ENCODE measurements around the gene SYVN1. TPM values are rescaled to one million over a fixed set of nuclear protein-coding genes. Genes with fewer than 3 reads are reported as not detected.

Gene SYVN1
- total RNA-seq, 2 donors from 2014 or later = 64.3 to 66.0 TPM

GRCh38 chr11:65136515-65137096 lies 2.3 kb upstream of the SYVN1 start:
- DNase-seq = peak; percentile 65
- peak overlapping the region; percentile 94 for H3K27ac ChIP-seq

GRCh38 chr11:65135633-65136145 lies 1.4 kb upstream of the SYVN1 start:
- peaks cover 10% of the 10 kb centered on the region for H3K36me3 ChIP-seq
- H3K9ac ChIP-seq (ENCODE audit: low read depth in 2 of 2, low read length in 2 of 2) = peak overlapping the region; percentile 96 to 98
- peak overlapping the region; percentile 86 for H3K4me3 ChIP-seq
- no peaks in the 10 kb centered on the region for H3K9me3 ChIP-seq
- H3K27me3 ChIP-seq = no peaks in the 10 kb centered on the region
- intact Hi-C loops (cut with DNase I) = loop anchor here (5.0 kb wide), 1 partner anchor 47 kb away; the partner anchor contains the start of gene CAPN1
- no peak for DNase-seq
- TF ChIP-seq CTCF (IDR thresholded peaks at IDR 0.05) = no peak
- H3K27ac ChIP-seq = peak overlapping the region; percentile 94
- peaks cover 15% of the 10 kb centered on the region for H3K4me1 ChIP-seq

More at GRCh38 chr11:65136515-65137096, 2.3 kb upstream of the SYVN1 start:
- Histone ChIP-seq H3K9me3 (no peaks in the 10 kb centered on the region), H3K4me1 (peaks cover 15% of the 10 kb centered on the region), H3K4me3 (no peak overlapping the region), H3K27me3 (no peaks in the 10 kb centered on the region), H3K9ac (ENCODE audit: low read depth in 2 of 2, low read length in 2 of 2) (peak overlapping the region; percentile 26 to 62), H3K36me3 (peaks cover 2% of the 10 kb centered on the region)
- intact Hi-C loops (cut with DNase I) = loop anchor here (5.0 kb wide), 1 partner anchor 46 kb away; the partner anchor contains the start of gene CAPN1
- no peak for TF ChIP-seq CTCF (IDR thresholded peaks at IDR 0.05)

GRCh38 chr11:65134952-65135632 lies 773 bp upstream of the SYVN1 start:
- Histone ChIP-seq H3K4me3 (peak overlapping the region; percentile 86), H3K27me3 (no peaks in the 10 kb centered on the region), H3K27ac (peak overlapping the region; percentile 94), H3K9ac (ENCODE audit: low read depth in 2 of 2, low read length in 2 of 2) (peak overlapping the region; percentile 96 to 98), H3K4me1 (peaks cover 15% of the 10 kb centered on the region), H3K36me3 (peaks cover 14% of the 10 kb centered on the region), H3K9me3 (no peaks in the 10 kb centered on the region)
- TF ChIP-seq CTCF (IDR thresholded peaks at IDR 0.05) = no peak
- DNase-seq = peak; percentile 96
- intact Hi-C loops (cut with DNase I) = loop anchor here (5.0 kb wide), 1 partner anchor 47 kb away; the partner anchor contains the start of gene CAPN1

GRCh38 chr11:65133724-65134123 lies 595 bp downstream of the SYVN1 start:
- intact Hi-C loops (cut with DNase I) = no loop called here
- Histone ChIP-seq H3K36me3 (peaks cover 27% of the 10 kb centered on the region), H3K9me3 (no peaks in the 10 kb centered on the region), H3K9ac (ENCODE audit: low read depth in 2 of 2, low read length in 2 of 2) (peak overlapping the region; percentile 96 to 98), H3K4me1 (peaks cover 15% of the 10 kb centered on the region), H3K4me3 (peak overlapping the region; percentile 86), H3K27ac (peak overlapping the region; percentile 94), H3K27me3 (no peaks in the 10 kb centered on the region)
- TF ChIP-seq CTCF (IDR thresholded peaks at IDR 0.05) = no peak
- no peak for DNase-seq

- H3K27ac ChIP-seq = peak overlapping the region; percentile 94
- intact Hi-C loops (cut with DNase I) = no loop called here
- H3K36me3 ChIP-seq = peaks cover 33% of the 10 kb centered on the region
- no peak for TF ChIP-seq CTCF (IDR thresholded peaks at IDR 0.05)
- H3K27me3 ChIP-seq = no peaks in the 10 kb centered on the region
- H3K4me3 ChIP-seq = peak overlapping the region; percentile 86
- DNase-seq = peak; percentile 94
- H3K4me1 ChIP-seq = peaks cover 15% of the 10 kb centered on the region
- H3K9ac ChIP-seq (ENCODE audit: low read depth in 2 of 2, low read length in 2 of 2) = peak overlapping the region; percentile 96 to 98
- H3K9me3 ChIP-seq = no peaks in the 10 kb centered on the region
Observed at GRCh38 chr11:65132988-65133700, 1.2 kb downstream of the SYVN1 start.
